ENCODE data around the gene RSPH1.

GRCh38 chr21:42541174-42541573 is 45.1 kb upstream of the RSPH1 start:
- no peak for TF ChIP-seq FOXM1 (IDR thresholded peaks at IDR 0.05; ENCODE audit: borderline replicate concordance, low read depth)
- TF ChIP-seq TCF12 (IDR thresholded peaks at IDR 0.05; ENCODE audit: low read depth), result no peak
- TF ChIP-seq ZBTB7A (IDR thresholded peaks at IDR 0.05; ENCODE audit: low read depth), result no peak
- no peak for TF ChIP-seq CREB1 (IDR thresholded peaks at IDR 0.05; ENCODE audit: low read depth)
- no peak for TF ChIP-seq MAX (IDR thresholded peaks at IDR 0.05)
- no peak for TF ChIP-seq NFIC (IDR thresholded peaks at IDR 0.05)
- no peak for TF ChIP-seq YY1 (IDR thresholded peaks at IDR 0.05; ENCODE audit: low read depth)
- TF ChIP-seq EGR1 (IDR thresholded peaks at IDR 0.05), result no peak
- TF ChIP-seq REST (IDR thresholded peaks at IDR 0.05; ENCODE audit: low read depth), result no peak
- TF ChIP-seq RAD21 (IDR thresholded peaks at IDR 0.05; ENCODE audit: low read depth), result no peak
